HEK293T (cell line): ENCODE results near the gene DYNC1LI1.

ENCODE experiments used
- CTCF ChIA-PET: fragments of 350-600 bp; formaldehyde crosslinking; extraction: SDS; loops from one replicate; lab custom pipeline; 2021; ENCODE audit warnings: antibody characterized with exemption, inconsistent platforms; lab: Yijun Ruan, JAX
- POLR2A ChIA-PET: fragments of 350-600 bp; formaldehyde crosslinking; extraction: SDS; loops from one replicate; lab custom pipeline; 2020; ENCODE audit warnings: antibody characterized with exemption, inconsistent platforms; lab: Yijun Ruan, JAX
- DNase-seq: peaks from one replicate; pipeline ENCODE4 v3.0.0; 2012; ENCODE audit warnings: mixed read lengths; ENCODE audit errors: extremely low spot score
- ARNT ChIP-seq: fragments of 450-650 bp; IDR thresholded peaks from 2 replicates; pipeline ENCODE4 v1.6.1; 2017; ENCODE audit warnings: mild to moderate bottlenecking
- BHLHE40 ChIP-seq: fragments of 450-650 bp; IDR thresholded peaks from 2 replicates; pipeline ENCODE4 v1.6.1; 2016; ENCODE audit warnings: mild to moderate bottlenecking, moderate library complexity, borderline replicate concordance
- CTBP1 ChIP-seq: fragments of 450-650 bp; IDR thresholded peaks from 2 replicates; pipeline ENCODE4 v1.6.1; 2016; ENCODE audit warnings: borderline replicate concordance
- ELF4 ChIP-seq: fragments of 450-650 bp; IDR thresholded peaks from 2 replicates; pipeline ENCODE4 v1.6.1; 2017; ENCODE audit warnings: antibody characterized with exemption
- FOXA1 ChIP-seq: fragments of 450-650 bp; IDR thresholded peaks from 2 replicates; pipeline ENCODE4 v1.6.1; 2016; ENCODE audit warnings: mild to moderate bottlenecking
- FOXK2 ChIP-seq: fragments of 450-650 bp; IDR thresholded peaks from 2 replicates; pipeline ENCODE4 v1.6.1; 2016; ENCODE audit warnings: mild to moderate bottlenecking
- FOXM1 ChIP-seq: fragments of 450-650 bp; IDR thresholded peaks from 2 replicates; pipeline ENCODE4 v1.6.1; 2017; ENCODE audit warnings: mild to moderate bottlenecking, borderline replicate concordance
- HDGF ChIP-seq: fragments of 450-650 bp; IDR thresholded peaks from 2 replicates; pipeline ENCODE4 v1.6.1; 2017; ENCODE audit warnings: antibody characterized with exemption, borderline replicate concordance
- L3MBTL2 ChIP-seq: fragments of 450-650 bp; conservative IDR thresholded peaks from 2 replicates; pipeline ENCODE4 v1.6.1; 2016; ENCODE audit warnings: mild to moderate bottlenecking
- LEF1 ChIP-seq: fragments of 450-650 bp; IDR thresholded peaks from 2 replicates; pipeline ENCODE4 v1.6.1; 2017; ENCODE audit warnings: mild to moderate bottlenecking, borderline replicate concordance
- NFRKB ChIP-seq: fragments of 450-650 bp; IDR thresholded peaks from 2 replicates; pipeline ENCODE4 v1.6.1; 2016; ENCODE audit warnings: mild to moderate bottlenecking, moderate library complexity
- PKNOX1 ChIP-seq: fragments of 450-650 bp; IDR thresholded peaks from 2 replicates; pipeline ENCODE4 v1.6.1; 2016
- SP1 ChIP-seq: fragments of 450-650 bp; IDR thresholded peaks from 2 replicates; pipeline ENCODE4 v1.6.1; 2017
- SUZ12 ChIP-seq: fragments of 450-650 bp; IDR thresholded peaks from 2 replicates; pipeline ENCODE4 v1.6.1; 2016; ENCODE audit warnings: mild to moderate bottlenecking
- TARDBP ChIP-seq: fragments of 450-650 bp; IDR thresholded peaks from 2 replicates; pipeline ENCODE4 v1.6.1; 2016
- ZNF384 ChIP-seq: fragments of 450-650 bp; IDR thresholded peaks from 2 replicates; pipeline ENCODE4 v1.6.1; 2016

Gene DYNC1LI1

DNA sequence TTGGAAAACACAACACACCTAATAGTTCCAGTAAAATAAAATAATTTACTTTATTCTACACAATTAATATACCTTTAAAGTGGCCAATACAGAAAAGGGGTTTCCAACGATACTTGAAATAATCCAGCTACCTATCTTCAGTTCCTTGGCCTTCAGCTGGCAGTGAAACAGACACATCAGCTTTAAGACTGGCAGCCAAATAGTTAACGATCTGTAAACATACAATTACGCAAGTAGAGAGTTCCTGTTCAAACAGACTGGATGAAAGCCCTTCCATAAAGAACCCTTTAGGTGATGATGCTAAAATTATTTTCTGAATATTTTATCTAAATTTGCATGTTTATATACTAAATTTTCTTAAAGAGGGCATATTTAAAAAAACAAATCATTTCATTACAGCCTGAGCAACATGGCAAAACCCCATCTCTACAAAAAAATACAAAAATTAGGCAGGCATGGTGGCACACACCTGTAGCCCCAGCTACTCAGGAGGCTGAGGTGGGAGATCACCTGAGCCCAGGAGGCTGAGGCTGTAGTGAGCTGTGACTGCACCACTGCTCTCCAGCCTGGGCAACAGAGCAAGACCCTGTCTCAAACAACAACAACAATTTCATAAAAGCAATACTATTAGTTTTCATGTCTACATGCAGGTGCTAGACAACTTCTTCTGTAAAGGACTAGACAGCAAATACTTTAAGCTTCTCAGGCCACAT lies 12.9 kb downstream of the DYNC1LI1 start:
- ChIA-PET POLR2A (no interaction called here), CTCF (no interaction called here)
- TF ChIP-seq ZNF384 (no peak), LEF1 (no peak), NFRKB (no peak), BHLHE40 (no peak), CTBP1 (no peak), ELF4 (no peak), FOXK2 (no peak), PKNOX1 (no peak), SP1 (no peak), HDGF (no peak), L3MBTL2 (no peak), ARNT (no peak), FOXM1 (no peak), SUZ12 (no peak), TARDBP (no peak), FOXA1 (no peak)
- DNase-seq = no peak

- no peak for DNase-seq
- ChIA-PET POLR2A (no interaction called here), CTCF (no interaction called here)
- TF ChIP-seq FOXA1 (no peak), ARNT (no peak), SP1 (no peak), TARDBP (no peak), PKNOX1 (no peak), FOXK2 (no peak)
Measured at GRCh38 chr3:32556332-32556731, 14.3 kb downstream of the DYNC1LI1 start.

DNA sequence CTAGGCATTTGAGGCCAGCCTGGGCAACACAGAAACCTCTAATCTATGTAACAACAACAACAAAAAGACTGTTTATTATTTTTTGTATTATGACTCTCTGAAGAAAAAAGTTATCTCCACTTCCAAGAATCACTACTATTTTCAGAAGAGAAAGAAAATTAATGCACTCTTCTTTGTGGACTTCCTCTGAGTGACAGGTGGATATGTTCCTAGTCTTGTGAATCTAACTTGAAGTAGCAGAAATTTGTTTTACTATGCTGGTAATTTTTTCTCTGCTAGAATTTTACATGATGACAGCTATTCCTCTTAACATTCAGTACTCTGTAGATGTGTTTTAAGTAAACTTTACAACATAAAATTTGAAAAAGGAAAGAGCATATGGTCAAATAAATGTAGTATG lies 16.7 kb downstream of the DYNC1LI1 start:
- DNase-seq = no peak
- ChIA-PET CTCF (no interaction called here), POLR2A (no interaction called here)
- TF ChIP-seq BHLHE40 (no peak), ZNF384 (no peak), ARNT (no peak), NFRKB (no peak), FOXA1 (no peak), CTBP1 (no peak), SUZ12 (no peak), HDGF (no peak), FOXM1 (no peak), PKNOX1 (no peak; the same call in 1 of the 2 replicates), ELF4 (no peak)

DNA sequence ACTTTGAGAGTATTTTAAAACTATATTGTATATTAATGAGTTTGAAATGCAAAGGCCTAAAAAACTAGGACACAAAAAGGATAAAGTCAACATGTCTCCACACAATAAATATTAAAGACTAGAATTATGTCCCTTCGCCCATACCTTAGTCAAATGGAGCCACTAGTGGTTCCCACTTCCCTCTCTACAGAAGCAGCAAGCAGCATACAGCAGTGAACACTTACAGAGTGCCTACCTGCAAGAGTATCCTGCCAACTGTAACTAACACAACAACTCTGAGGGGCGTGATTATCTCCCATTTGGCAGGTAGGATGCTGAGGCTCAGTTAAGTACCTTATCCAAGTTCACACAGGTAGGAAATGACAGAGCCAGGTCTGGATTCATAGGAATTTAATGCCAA lies 17.2 kb downstream of the DYNC1LI1 start:
- DNase-seq = no peak
- TF ChIP-seq PKNOX1 = no peak
- TF ChIP-seq FOXK2 = no peak
- TF ChIP-seq L3MBTL2 = no peak
- TF ChIP-seq ARNT = no peak
- no peak for TF ChIP-seq HDGF
- TF ChIP-seq BHLHE40 = no peak
- TF ChIP-seq TARDBP = no peak
- TF ChIP-seq ELF4 = no peak
- TF ChIP-seq ZNF384 = no peak
- no peak for TF ChIP-seq NFRKB
- CTCF ChIA-PET = no interaction called here
- POLR2A ChIA-PET = no interaction called here

DNA sequence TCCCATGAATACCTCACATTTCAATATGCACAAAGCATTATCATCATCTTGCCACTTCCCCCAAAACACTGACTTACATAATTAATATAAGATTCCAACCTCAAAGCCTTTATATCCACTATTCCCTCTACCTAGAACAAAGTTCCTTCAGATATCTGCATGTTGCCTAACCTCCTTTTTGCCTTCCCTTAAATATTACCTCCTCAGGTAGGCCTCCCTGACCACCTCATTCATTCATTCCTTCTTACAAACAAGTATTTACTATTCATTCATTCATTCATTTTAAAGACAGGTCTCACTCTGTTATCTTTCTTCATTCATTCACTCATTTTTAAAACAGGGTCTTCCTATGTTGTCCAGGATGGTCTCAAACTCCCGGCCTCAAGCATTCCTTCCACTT lies 18.6 kb downstream of the DYNC1LI1 start:
- DNase-seq = no peak
- ChIA-PET POLR2A (no interaction called here), CTCF (no interaction called here)
- TF ChIP-seq ELF4 = no peak
- TF ChIP-seq FOXK2 = no peak

DNA sequence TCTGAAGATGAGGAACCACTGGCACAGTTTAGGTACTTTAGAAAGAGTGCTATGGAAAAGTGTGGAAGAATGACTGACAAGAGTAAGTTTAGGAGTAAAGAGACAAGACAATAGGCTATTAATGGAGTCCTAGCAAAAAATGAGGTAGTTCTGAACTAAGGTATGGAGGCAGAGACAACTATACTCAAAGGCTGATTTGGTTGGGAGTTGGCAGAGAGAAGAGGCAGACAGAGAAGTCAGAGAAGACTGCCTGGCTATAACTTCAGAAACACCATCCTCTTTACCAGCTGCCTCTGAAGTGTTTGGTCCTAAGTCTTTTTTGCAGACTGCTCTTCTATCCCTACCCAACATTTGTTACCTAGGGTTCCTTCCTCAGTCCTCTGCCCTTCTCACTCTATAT lies 19.2 kb downstream of the DYNC1LI1 start:
- DNase-seq = no peak
- CTCF ChIA-PET = no interaction called here
- POLR2A ChIA-PET = no interaction called here
- TF ChIP-seq PKNOX1 = no peak
- no peak for TF ChIP-seq LEF1
- TF ChIP-seq SP1 = no peak
- no peak for TF ChIP-seq FOXA1
- no peak for TF ChIP-seq NFRKB
- no peak for TF ChIP-seq HDGF
- TF ChIP-seq BHLHE40 = no peak
- no peak for TF ChIP-seq FOXK2
- no peak for TF ChIP-seq CTBP1
- TF ChIP-seq L3MBTL2 = no peak
- TF ChIP-seq FOXM1 = no peak
- TF ChIP-seq TARDBP = no peak
- TF ChIP-seq ARNT = no peak
- TF ChIP-seq ELF4 = no peak
- TF ChIP-seq SUZ12 = no peak
- no peak for TF ChIP-seq ZNF384
